Fibroblast of skin of scalp (primary cell): ENCODE measurements around the gene GNAQ.
A peak's percentile ranks its signal among the peaks of the same experiment; 100 is the strongest.
"Not testable (repeated sequence)": the region's sequence is repeated elsewhere in the genome, so short reads cannot be mapped to it uniquely, and the experiment has no call there.

Experiments used
- DNase-seq: peaks from one replicate; pipeline ENCODE4 v3.0.0-alpha.2; 2013

Gene GNAQ

GRCh38 chr9:77764894-77765780, 266.5 kb downstream of the GNAQ start:
- peak; percentile 68 for DNase-seq

GRCh38 chr9:77763566-77763965, 268.0 kb downstream of the GNAQ start:
- DNase-seq = no peak

- not testable (repeated sequence) for DNase-seq
Observed at GRCh38 chr9:77760919-77761318, 270.7 kb downstream of the GNAQ start.

GRCh38 chr9:77759391-77759790, 272.2 kb downstream of the GNAQ start:
- DNase-seq = no peak

GRCh38 chr9:77756449-77756848, 275.2 kb downstream of the GNAQ start:
- DNase-seq = no peak

GRCh38 chr9:77753180-77753579, 278.4 kb downstream of the GNAQ start:
- no peak for DNase-seq

- peak; percentile 97 for DNase-seq
Observed at GRCh38 chr9:77752554-77752953, 279.1 kb downstream of the GNAQ start.

- peak; percentile 92 for DNase-seq
Observed at GRCh38 chr9:77751341-77752091, 280.1 kb downstream of the GNAQ start.

- no peak for DNase-seq
Observed at GRCh38 chr9:77750981-77751340, 280.6 kb downstream of the GNAQ start.

GRCh38 chr9:77750284-77750683, 281.3 kb downstream of the GNAQ start:
- peak; percentile 33 for DNase-seq

- DNase-seq = no peak
Observed at GRCh38 chr9:77748214-77748772, 283.3 kb downstream of the GNAQ start.

GRCh38 chr9:77747163-77747562, 284.4 kb downstream of the GNAQ start:
- DNase-seq = no peak

GRCh38 chr9:77744841-77745430, 286.7 kb downstream of the GNAQ start:
- no peak for DNase-seq

- DNase-seq = peak; percentile 74
Observed at GRCh38 chr9:77743386-77743785, 288.2 kb downstream of the GNAQ start.

- DNase-seq = no peak
Observed at GRCh38 chr9:77738932-77739331, 292.7 kb downstream of the GNAQ start.

- peak; percentile 74 for DNase-seq
Observed at GRCh38 chr9:77735494-77735893, 296.1 kb downstream of the GNAQ start.

GRCh38 chr9:77731930-77732329, 299.7 kb downstream of the GNAQ start:
- DNase-seq = no peak

GRCh38 chr9:77731008-77731698, 300.5 kb downstream of the GNAQ start:
- DNase-seq = no peak

- DNase-seq = no peak
Observed at GRCh38 chr9:77729177-77729576, 302.4 kb downstream of the GNAQ start.

- no peak for DNase-seq
Observed at GRCh38 chr9:77726814-77727213, 304.8 kb downstream of the GNAQ start.

GRCh38 chr9:77726289-77726688, 305.3 kb downstream of the GNAQ start:
- DNase-seq = peak; percentile 35

- no peak for DNase-seq
Observed at GRCh38 chr9:77725820-77726219, 305.8 kb downstream of the GNAQ start.
